Fibroblast of peridontal ligament (primary cell): ENCODE measurements around the gene BAHD1.

Experiments
- DNase-seq: peaks from one replicate; pipeline ENCODE4 v3.0.0-alpha.2; 2010; ENCODE audit errors: extremely low read depth

BAHD1 gene

DNA sequence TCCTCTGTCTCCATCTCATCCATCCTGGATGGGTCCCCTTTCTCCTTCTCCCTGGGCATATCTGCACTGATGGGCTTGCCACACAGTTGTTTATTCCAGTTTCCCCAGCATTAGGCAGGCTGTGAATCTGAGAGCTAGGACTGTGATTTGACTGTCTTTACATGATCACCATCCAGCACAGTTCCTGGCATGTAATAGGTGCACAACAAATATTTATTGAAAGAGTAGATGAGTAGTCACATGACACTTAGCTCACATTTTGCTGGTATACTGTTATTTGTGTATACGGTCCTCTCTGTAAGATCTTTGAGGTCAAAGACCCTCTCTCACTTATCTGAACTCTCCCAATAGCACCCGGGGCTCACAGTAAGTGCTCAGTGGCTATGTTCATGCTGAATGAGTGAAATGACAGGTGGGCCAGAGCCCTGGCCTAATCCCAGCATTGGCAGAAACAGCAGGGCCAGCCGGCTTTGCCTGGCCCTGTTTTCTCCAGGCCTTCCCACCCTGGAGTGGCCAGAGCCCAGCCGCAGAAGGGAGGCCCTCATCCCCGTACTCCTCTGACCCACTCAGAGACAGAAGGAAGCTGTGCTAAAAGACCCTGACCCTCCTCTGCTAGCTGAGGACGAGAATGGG, 16.2 kb upstream of the BAHD1 start:
- DNase-seq, result no peak

DNA sequence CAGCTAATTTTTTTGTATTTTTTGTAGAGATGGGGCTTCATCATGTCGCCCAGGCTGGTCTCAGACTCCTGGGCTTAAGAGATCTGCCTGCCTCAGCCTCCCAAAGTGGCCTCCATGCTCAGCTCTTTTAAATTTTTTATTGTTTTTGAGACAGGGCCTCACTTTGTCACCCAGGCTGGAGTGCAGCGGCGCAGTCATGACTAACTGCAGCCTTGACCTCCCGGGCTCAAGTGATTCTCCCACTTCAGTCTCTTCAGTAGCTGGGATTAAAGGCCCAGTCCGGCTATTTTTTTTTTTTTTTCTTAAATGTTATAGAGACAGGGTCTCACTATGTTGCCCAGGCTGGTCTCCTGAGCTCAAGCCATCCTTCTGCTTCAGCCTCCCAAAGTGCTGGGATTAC, 15.1 kb upstream of the BAHD1 start:
- no peak for DNase-seq

DNA sequence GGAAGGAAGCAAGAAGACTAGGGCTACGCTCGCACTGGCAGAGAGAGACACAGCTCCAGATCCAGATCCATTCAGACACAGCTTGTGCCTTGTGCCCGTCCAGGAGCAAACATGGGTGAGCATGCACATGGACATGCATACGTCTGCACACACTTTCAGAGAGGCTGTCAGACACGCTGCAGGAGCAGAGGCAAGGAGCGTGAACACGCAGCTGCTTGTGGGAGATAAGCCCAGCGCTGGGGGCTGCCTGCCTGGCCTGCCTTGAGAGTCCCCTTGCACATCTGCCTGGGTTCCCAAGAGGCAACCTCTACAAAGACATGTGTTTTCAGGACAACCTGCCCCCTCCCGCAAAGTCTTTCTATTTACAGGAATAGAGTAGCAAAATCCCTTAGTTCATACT, 13.6 kb upstream of the BAHD1 start:
- no peak for DNase-seq

DNA sequence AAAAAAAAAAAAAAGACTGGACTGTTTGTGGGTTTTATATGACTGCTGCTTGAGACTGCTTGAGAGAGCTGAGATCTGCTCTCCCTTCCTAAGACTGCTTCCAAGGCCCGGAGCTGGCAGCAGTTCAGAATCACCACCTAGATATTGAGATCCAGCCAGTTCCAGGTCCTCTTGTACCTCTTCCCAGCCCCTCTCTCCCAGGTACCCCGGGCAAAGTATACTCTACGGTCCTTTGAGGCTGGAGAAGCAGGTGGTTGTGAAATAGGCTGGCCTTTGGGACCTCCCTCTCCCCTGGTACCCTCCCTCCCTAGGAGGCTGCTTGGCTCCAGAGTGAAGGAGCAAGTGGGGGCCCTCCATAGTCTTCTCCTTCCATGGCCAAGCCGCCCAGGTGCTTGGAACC, 12.6 kb upstream of the BAHD1 start:
- DNase-seq, result no peak

DNA sequence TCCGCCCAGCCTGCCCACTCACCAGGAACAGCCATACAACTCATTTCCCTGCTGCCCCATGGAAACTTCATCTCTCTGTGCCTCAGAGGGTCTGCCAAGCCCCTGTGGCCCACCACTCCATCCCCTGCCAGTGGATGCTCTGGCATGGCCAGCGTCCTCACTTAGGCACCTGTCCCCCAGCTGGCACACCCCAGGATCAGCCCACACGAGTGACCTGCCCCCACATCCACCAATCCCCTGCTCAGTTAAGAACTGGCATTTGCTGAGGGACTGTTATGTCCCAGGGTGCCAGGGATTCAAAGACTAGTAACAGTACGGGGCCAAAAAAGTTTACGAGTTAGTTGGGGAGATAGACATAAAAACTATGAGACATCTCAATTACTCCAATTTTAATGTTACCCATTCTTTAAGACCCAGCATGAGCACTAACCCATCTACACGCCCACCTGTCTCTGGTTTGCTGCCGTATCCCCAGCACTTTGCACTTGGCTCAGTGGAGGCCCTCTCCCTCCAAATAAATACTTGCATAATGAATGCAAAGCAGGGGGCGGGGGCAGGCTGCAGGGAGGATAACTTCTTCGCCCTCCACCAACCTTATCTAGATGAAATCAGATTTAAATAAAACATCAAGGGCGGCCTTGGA, 11.6 kb upstream of the BAHD1 start:
- DNase-seq, result no peak

DNA sequence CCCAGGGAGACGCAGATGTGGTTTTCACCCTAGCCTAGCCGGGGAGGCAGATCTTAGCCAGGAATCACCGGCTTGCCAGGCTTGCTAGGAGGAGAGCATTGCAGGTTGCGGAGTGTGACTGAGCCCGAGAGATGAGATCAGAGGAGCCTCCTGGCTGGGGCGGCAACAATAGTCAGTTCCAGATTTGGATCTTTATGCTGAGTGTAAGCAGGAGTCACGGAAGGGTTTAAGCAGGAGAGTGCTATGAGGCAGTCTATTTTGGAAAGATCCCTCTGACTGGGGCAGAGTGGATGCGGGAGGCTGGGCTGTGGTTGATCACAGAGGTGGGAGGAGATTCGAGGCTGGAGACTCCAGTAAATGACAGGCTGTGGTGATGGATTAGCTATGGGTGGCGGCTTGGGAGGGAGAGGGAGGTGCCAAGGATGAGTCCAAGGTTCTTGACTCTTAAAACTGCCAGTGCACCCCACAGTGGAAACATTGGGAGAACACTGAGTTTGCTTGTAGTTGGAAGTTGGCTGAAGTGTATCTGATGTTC, 10.4 kb upstream of the BAHD1 start:
- peak; percentile 34 for DNase-seq

DNA sequence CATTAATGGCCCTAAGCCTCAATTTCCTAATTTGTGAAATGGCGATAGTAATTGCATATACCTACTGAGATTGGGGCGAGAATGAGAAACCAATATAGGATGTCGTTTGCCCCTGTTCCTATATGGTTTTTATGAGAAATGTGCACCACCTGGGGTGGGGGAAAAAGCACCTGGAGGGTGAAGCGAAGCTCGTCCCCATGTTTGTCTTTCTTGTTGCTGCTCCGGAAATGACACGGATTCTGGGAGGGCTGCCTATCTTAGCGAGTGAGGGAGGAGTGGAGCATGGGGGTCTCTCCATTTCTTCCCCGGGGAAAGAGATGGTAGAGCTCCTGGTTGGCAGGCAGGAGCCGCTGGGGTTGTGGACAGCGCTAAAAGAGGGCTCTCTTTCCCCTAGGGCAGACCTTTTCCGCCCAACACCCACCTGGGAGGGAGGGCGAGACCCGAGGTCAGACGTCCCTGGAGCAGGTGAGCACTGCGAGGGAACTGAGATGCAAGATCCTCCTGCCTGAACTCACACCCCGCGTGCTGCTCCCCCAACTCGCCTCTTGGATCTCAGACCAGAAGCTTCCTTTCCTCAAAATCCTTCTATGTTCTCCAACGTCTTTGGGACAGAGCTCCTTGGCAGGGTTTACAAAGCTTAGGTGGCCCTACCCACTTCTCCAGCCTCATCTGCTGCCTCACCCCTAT, 5.6 kb upstream of the BAHD1 start:
- DNase-seq, result no peak

DNA sequence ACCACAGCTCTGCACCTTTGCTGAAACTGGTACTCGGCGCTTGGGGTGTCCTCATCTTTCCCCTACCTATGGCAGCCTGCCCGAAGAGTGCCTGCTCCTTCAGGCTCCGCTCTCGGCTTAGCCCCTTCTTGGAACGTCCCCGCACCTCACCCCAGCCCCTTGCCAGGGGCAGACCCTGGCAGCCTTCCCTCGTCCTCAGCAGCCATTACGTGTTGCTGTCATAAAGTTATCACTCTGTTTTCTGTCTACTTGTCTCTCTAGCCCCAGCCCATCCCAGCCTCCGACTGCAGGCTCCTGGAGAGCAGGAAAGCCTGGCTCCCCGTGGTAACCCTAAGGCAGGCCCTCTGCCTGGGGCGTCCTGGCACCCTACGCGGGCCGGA, 5.1 kb upstream of the BAHD1 start:
- no peak for DNase-seq

DNA sequence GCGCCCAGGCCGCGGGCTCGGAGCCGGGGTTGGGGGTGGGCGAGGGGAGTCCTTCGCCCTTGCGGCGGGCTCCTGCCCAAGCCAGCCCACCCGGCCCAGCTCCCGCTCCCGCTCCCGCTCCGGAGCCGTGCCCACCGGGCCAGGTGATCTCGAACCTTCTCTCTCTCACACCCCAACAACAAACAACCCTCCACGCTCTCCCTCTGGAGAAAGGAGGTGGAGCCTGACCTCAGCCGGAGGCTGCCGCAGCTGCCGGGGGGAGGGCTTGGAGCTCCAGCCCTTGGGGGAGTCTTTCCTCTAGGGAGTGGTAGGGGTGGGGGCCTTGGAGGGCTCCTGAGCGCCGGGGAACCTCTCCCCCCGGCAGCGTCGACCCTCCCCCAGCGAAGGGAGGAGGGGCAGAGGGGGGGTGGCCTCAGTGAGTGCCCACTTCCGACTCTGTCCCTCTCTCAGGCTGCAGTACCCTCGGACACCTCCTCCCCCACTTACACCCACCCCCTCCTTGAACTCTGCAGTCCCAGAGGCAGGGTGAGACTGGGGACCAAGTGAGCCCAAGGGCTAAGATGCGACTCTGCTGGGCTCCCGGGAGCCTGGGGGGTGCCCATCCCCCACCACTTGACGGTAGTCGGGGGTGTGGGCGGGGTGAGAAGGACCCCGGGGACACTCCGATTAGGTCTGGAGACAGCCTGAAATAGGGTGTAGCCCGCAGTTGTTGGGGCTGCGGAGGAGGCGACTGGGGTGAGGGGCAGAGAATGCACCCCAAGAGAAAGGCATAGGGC, 4.4 kb upstream of the BAHD1 start:
- DNase-seq, result no peak

DNA sequence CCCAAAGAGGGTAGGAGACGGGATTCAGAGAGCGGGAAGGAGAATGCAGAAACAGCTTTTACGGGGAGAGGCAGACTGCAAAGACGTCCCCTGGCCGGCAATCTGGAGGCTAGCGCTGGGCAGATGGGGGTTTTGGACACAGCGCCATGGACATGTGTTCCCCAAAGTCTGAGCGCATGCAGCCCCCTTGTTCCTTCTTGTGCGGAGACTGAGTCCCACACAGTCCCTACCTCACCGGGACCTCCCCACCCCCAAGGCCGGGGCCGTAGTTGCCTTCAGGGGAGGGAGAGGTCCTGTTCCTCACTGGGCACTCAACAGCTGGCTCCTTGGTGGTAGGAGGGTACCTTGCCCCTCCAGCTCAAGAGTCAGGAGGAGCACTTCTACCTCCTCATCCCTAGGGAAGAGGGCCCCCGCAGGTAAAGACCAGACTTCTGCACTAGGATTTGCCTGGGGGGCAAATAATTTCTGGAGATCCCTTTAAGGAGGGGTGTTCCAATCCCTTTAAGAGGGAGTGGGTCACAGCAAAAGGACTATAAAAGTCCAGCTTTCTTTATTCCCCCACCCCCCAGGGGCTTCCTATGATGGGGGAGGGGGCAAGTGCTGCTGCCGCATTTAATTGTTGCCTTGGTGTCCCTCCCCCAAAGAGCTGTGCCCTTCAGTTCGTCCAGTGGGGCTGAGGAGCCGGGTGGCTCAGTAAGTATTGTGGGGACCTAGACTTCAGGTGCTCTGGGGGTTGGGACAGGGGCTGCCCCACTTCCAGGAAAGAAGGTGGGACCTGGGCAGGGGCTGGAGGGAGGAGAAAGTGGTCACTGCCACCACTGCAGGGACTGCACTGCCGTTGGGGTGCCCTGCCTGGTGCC, 3.6 kb upstream of the BAHD1 start:
- no peak for DNase-seq

DNA sequence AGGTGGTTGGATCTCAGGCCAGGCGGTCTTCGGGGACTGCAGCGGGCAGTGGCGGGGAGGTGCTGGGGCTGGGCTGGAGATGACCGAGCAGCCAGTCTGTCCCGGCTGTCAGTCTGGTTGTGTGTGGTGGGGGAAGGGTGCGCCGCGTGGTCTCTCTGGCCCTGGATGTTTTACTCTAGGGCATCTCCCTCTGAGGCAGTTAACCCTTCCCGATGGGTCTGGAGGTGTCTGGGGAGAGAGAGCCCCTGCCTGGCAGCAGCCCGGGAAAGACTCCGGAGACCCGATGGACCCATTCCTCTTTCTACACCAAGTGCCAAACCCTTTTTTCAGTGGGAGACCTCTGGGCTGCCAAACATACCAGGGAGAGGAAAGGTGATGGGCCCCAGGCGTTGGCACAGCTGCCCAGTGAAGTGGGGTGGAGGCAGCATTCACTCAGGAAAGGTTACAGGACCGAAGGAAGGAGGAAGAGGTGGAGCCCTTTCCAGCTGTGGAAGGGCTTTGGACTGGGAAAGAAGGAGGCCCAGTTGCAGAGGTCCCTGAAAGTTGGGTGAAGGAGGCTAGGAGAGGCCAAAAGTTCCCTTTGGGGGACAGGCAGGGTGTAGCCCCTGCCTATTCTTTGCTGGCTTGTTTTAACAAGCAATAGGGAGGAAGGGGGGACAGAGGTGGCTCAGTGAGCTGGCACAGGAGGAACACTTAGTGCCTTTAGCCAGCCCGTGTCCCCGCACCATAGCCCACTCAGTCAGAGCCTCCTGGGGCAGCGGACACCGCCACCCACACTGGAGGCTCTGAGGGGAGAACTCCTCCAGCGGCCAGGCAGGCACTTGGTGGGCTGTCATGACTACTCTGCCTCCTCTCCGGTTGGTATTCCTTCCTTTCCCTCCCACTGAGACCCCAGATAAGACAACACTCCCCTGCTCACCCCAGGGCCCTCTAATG, 2.7 kb upstream of the BAHD1 start:
- no peak for DNase-seq

DNA sequence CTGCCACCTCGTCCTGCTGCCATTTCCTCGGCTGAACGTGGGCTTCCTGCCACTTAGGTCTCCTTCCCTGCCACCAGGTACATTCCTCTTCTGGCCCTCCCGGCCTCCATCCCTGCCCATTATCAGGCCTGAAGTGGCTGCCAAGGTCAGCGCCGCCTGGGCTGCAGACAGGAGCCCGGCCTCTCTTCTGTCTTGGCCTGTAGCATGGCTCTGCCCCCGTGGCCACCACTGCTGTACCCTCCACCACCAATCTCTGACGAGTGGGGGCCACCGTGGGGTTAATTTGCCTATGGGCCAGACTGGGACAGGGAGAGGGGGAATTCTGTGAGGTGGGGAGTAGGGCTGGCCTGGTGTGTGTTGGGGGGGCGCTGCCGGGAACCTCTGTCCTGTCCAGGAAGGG, 2.0 kb upstream of the BAHD1 start:
- no peak for DNase-seq

DNA sequence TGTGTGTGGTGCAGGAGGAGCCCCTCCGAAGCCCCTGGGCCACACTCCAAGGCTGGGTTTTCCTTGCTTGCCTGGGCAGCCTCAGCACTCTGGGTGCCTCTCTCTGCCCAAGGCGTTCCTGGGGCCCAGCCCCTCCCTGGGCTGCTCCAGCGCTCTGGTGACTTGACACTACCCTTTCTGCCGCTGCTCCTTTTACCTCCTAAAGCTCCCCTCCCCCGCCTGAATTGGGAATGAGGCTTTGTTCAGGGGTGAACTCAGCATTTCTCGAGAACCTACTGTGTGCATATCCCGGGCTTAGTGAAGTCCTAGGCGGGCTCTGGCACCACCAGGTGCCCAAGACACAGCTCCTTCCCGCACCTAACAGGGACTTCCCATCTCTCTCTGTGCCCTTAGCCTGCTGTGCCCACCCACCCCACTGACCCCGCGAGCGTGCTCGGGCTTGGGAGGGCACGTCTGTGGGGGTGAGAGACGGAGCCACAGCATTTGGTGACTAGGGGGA, 1.2 kb upstream of the BAHD1 start:
- no peak for DNase-seq

DNA sequence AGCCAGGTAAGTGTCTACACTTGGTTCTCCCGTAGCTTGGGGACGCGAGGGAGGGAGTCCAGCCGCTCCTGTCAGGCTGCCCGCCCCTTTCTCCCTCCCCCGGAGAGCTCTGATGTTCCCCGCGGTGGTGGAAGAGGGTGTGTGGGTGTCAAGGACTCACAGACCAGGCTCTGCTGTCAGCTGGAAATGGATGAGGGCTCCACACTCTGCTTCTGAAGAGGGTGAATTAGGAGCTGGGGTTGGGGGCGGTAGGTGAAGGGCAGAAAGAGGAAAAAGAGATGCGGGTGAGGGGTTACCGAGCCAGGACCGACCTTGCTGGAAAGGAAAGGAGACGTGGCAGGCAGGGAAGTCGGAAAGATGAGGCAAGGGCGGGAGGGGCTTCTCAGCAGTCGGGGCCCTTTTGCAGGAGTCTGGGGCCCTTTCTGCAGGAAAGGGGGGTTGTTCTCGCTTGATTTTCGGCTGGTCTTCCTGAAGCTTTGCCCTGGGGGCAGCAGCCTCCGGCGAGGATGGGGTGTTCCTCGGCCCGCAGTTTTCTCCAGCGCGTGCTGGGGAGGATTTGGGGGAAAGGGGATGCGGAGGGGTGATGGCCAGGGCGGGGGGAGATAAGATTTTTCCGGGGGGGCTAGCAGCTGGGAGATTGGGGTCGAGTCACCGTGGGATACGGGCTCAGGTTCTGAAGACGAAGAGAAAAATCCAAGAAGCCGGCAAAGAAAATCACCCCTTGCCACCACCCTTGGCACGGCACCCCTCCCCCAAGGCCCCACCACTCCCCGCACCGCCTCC, 602 bp upstream of the BAHD1 start:
- DNase-seq, result peak; percentile 12

DNA sequence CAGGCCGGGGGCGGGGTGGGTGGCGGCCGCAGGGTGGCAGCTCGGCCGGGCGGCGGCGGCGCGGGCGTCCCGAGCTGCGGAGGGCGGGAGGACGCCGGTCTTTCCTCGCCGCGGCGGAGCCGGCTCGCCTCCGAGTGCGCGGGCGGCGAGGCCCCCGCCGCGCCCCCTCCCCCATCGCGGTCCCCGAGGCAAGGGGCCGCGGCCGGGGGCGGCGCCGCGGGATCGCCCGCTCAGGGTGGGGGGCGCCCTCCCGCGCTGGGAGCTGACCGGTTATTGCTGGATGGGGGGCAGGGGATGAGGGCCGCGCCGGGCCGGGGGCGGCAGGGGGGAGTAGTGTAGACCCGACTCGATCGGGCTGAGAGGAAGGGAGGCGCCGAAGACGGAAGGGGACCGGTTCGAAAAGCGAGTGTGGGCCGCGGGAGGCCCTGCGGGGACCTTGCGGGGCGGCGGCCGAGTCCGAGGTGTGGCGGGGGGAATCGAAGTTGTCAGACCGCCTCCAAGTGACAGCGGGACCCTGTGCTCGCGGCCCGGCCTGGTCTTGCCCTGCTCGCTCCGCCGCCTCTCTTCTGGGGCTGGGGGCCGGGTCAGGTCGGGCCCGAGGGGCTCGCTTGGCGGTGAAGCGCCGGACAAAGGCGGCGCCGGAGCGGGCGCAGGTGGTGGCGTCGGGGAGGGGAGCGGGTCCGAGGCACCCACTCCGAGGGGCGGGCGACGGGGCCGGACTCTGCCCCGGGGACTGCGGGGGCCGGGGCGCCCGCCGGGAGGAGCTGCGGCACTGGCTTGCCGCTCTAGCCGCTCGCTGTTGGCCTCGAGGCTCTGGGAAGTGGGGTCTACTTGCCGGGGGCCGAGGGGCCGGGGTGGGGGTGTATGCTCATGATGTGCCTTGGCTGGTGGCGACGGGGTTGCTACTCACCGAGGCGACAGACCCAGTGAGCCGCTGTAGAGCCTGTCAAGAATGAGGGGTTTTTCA, 1.1 kb downstream of the BAHD1 start:
- no peak for DNase-seq

DNA sequence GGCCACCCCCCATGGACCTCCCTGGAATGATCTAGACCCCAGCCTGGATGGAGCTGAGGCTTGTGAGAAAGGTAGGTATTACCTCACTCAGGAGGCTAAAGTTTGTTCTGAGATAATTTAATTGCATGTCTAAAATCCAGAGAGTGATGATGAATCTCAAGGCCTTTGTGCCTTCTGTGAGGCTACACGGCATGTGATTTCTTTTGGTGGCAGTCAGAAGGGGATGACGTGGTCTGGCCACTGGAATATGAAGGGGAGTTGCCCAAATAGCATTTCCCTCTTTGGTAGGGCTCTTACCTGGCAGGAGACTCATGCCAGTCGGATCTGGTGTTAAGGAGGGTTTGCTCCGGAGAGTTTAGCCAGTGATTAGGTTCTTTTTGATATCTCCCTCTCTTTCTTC, 2.5 kb downstream of the BAHD1 start:
- DNase-seq, result no peak

DNA sequence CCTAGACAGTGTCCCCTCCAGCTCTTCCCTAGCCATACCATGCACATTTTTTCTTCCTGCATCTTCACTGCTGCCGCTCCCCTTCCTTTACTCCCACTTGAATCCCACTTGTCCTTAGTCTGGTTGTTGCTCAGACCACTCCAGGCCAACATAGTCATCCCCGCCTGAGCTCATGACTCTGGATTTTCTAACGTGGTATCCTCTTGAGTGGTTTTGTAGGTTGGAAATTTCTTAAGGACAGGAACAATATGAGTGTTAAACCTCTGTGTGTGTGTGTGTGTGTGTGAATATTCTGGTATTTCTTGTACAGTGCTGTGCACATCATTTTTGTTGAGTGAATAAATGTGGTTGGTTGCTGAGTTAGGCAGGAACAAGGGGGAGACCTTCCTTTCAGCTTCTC, 3.1 kb downstream of the BAHD1 start:
- no peak for DNase-seq

DNA sequence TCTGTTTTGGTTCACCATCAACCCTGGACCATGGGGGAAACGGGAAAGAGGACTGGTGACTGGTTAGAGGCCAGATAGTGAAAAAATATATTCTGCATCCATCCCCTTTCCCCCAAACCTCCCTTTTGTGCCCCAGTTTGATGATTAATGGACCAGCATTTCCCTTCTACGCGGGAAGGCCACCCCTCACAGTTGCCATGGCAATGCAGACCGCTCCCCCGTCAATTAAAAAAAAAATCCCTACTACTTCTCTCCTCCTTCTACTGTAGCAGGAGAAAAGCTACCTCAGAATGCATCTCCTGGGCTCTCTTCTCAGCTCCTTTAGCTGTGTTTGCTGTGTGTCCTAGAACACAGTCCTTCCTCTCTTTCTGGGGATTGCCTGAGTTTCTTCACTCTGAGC, 4.0 kb downstream of the BAHD1 start:
- DNase-seq, result no peak
